Ecto neural progenitor cell (in vitro differentiated cells): ENCODE measurements around the gene ANKS1A.
A peak's percentile ranks its signal among the peaks of the same experiment; 100 is the strongest.
"Not testable (repeated sequence)": the region's sequence is repeated elsewhere in the genome, so short reads cannot be mapped to it uniquely, and the experiment has no call there.

ENCODE experiments used
- DNase-seq: peaks from one replicate; pipeline ENCODE4 v3.0.0-alpha.2; 2018; ENCODE audit warnings: low spot score

Gene ANKS1A

GRCh38 chr6:34961082-34961481 lies 72.0 kb downstream of the ANKS1A start:
- no peak for DNase-seq

GRCh38 chr6:34961574-34961973 lies 72.5 kb downstream of the ANKS1A start:
- no peak for DNase-seq

DNA sequence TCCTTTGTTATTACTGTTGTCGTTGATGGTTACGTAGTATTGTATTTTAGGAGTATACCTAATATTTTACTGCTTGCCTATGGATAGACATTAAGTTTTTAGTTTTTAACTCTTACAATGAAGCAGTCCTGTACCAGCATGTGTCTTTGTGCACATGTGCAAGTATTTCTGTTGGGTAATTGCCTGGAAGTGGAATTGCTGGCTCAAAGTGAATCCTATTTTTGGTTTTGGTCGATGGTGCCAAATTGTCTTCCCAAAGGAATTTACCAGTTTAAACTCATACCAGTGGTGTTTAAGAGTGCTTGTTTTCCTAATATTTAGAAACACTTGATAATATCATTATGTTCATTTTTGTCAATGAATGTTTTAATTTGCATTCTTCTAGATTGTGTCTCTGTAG lies 75.5 kb downstream of the ANKS1A start:
- DNase-seq: no peak

DNA sequence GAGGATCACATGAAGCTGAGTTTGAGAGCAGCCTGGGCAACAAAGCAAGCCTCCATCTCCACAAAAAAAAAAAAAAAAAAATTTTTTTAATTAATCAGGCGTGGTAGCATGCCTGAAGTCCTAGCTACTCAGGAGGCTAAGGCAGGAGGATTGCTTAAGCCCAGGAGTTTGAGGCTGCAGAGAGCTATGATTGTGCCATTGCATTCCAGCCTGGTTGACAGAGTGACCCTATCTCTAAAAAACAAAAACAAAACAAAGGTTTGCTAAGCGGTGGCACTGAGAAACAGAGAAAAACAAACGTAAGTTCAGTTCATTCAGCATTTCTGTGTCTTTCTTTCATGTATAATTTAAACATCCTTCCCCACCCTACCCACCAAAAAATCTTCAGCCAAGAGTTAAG lies 78.4 kb downstream of the ANKS1A start:
- DNase-seq: no peak

DNA sequence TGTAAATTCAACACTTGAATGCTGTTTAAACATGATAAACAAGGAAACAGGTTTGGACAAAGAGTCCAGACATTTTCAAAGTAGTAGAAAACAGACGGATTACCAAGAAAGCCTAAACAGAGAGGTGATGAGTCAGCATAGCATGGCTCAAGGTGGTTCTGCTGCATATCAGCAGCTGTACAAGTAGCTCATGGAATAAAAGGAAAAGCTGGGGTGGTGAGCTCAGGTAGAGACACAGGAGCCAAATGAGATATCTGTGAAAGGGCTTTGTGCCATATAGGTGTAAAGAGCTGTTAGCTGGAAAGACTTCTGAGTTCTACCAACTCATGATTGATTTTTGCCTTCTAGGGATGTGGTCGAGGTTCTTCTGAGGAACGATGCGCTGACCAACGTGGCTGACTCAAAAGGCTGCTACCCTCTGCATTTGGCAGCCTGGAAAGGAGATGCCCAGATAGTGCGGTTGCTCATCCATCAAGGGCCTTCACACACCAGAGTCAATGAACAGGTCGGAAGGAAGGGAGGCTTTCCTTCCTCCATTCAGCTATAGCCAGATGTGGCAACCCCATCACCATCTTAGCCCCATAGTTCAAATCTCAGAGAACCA lies 80.7 kb downstream of the ANKS1A start:
- DNase-seq: no peak

DNA sequence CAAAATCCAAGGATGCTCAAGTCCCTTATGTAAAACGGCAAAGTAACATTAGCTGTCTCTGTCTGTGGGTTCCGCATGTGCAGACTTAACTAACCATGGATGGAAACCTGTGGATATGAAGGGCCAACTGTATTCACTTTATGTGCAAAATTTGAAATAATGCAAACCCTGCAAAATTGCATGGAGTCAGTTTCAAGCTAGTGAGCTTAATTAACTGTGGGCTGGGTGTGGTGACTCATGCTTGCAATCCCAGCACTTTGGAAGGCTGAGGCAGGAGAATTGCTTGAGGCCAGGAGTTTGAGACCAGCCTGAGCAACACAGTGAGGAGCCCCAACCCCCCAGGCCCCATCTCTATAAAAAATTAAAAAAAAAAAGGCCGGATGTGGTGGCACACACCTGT lies 81.4 kb downstream of the ANKS1A start:
- no peak for DNase-seq

- no peak for DNase-seq
These were observed 81.9 kb downstream of the ANKS1A start for GRCh38 chr6:34970957-34971356.

GRCh38 chr6:34973547-34974248 lies 84.6 kb downstream of the ANKS1A start:
- DNase-seq: no peak

DNA sequence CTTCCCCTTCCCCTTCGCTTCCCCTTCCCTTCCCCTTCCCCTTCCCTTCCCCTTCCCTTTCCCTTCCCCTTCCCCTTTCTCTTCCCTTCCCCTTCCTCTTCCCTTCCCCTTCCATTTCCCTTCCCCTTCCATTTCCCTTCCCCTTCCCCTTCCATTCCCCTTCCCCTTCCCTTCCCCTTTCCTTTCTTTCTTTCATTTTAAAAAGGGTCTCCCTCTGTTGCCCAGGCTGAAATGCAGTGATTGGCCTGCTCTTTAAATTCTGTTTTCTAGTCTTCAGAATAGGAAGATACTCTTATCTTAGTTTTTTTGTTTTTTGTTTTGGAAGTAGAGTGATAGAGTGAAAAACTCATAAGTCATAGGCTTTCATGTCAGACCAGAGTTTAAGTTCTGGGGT lies 85.2 kb downstream of the ANKS1A start:
- no peak for DNase-seq

DNA sequence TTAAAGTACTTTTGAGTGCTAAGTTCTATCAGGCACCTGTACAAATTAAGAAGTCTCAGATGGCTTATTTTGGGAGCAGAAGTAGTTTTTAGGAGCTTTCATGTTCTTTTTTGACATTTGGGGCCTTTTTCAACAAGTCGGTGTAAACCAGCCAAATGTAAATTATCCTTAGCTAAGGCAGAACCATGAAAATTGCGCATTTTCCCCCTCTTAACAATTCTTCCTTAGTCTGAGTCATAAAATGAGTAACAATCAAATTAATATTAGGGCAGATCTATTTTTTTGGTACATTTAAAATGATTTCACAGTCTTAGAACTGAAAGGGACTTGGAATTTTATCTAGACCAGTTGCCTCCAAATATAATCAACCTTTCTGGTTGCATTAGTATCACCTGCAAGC lies 87.2 kb downstream of the ANKS1A start:
- no peak for DNase-seq

GRCh38 chr6:34979218-34979617 lies 90.2 kb downstream of the ANKS1A start:
- DNase-seq: no peak

GRCh38 chr6:34979994-34980393 lies 90.9 kb downstream of the ANKS1A start:
- DNase-seq: no peak

DNA sequence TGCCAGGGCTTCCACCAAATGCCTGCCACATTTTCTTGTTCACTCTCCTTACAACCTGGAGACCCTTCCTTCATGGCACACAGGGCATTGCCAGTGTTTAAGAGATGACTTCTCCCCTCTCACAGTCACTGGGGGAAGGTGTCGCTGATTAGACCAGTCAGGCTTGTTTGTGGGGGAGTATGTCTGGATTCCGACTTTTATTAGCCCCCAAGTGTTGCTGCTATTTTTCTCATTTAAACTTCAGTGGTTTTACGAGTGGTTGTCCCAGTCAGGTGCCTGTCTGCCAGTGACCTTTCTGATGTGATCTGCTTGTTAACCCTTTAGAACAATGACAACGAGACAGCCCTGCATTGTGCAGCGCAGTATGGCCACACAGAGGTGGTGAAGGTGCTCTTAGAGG lies 92.3 kb downstream of the ANKS1A start:
- no peak for DNase-seq

DNA sequence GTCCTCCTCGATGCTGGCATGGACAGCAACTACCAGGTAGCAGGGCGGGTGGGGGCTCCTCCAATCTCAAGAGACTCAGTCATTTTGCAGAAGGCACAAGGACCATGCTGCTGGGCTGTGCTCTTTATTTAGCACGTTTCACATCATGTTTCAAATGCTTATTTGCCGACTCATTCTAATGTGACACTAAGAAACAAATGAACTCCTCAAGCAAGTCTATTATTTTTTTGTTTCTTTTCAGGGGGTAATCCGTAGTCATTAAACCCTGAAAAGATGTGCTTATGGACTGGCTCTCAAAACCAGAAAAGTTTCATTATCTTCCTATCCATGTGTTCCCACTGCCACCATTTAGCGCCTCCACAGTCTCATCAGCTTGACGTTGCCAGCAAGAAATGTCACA lies 92.9 kb downstream of the ANKS1A start:
- DNase-seq: no peak

GRCh38 chr6:34982424-34982852 lies 93.4 kb downstream of the ANKS1A start:
- DNase-seq: no peak

GRCh38 chr6:34984416-34984815 lies 95.4 kb downstream of the ANKS1A start:
- no peak for DNase-seq

- DNase-seq: no peak
These were observed 96.2 kb downstream of the ANKS1A start for GRCh38 chr6:34985236-34985635.

- peak; percentile 77 for DNase-seq
These were observed 97.8 kb downstream of the ANKS1A start for GRCh38 chr6:34986845-34987246.

DNA sequence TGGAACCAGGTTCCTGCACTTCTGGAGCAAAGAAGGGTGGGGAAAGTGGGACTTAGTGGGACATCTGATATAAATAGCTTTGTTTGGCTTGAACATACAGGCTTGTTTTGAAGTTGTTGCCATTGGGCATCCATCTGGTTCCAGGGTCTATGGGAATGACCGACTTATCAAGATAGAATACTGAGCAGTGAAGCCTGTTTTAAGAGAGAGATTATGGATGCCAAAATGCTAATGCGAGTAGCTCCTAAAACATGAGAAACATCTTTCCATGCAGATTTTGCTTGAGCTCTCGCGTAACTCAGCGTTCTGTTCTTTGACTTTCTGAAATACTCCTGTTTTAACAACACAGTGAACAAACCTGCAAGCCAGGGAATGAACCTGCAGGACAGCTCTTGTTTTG lies 98.5 kb downstream of the ANKS1A start:
- no peak for DNase-seq

GRCh38 chr6:34990971-34991560 lies 102.0 kb downstream of the ANKS1A start:
- DNase-seq: no peak

DNA sequence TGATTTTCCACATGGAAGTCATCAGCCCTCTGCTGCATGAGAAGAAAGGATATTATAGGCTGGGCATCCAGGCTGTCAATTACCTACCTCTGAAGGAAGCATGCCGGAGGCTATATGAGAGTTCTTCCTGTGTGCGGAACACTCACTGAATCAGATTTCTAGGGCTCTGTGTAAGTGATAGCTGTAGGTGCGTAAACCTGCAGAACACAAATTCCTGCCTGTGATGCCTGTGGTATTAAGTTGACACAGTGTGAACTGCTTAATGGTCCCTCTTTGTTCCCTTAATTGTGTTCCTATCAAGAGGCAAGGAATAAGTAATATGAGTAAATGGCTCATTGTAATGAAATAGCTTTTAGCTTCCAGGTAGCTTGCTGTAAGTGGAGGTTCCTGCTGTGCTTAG lies 103.3 kb downstream of the ANKS1A start:
- DNase-seq: no peak

- DNase-seq: no peak
These were observed 104.2 kb downstream of the ANKS1A start for GRCh38 chr6:34993213-34993612.

GRCh38 chr6:34994693-34995092 lies 105.6 kb downstream of the ANKS1A start:
- no peak for DNase-seq

DNA sequence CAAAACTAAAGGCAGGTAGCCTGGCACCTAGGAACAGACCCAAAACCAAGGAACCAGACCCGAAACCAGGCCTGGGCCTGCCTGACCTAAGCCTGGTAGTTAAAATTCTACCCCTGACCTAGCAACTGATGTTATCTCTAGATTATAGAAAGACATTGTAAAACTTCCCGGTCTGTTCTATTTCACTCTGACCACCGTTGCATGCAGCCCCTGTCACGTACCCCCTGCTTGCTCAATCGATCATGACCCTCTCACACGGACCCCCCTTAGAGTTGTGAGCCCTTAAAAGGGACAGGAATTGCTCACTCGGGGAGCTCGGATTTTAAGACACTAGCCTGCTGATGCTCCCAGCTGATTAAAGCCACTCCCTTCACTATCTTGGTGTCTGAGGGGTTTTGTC lies 109.4 kb downstream of the ANKS1A start:
- DNase-seq: not testable (repeated sequence)
